Astrocyte of the cerebellum (primary cell): ENCODE results near the gene TRAPPC11.

Experiments used
- DNase-seq: peaks from one replicate; pipeline ENCODE4 v3.0.0-alpha.2; 2011; ENCODE audit warnings: low read depth
- H3K4me3 ChIP-seq: 2 replicates; pipeline ENCODE4 v1.5.1; 2011; ENCODE audit warnings: mild to moderate bottlenecking, low read depth, low read length, moderate library complexity
- in situ Hi-C: cut with HindIII; loops from 2 replicates; pipeline ENCODE4 v1.10.0; 2017; ENCODE audit warnings: low sequenced_read_pairs
- TF ChIP-seq, protein P1 (sequence below): IDR thresholded peaks from 2 replicates; pipeline ENCODE4 v1.5.1; 2012; ENCODE audit warnings: low read length, low read depth, moderate library complexity, mild to moderate bottlenecking; ENCODE audit errors: missing control alignments

The TRAPPC11 gene

DNA sequence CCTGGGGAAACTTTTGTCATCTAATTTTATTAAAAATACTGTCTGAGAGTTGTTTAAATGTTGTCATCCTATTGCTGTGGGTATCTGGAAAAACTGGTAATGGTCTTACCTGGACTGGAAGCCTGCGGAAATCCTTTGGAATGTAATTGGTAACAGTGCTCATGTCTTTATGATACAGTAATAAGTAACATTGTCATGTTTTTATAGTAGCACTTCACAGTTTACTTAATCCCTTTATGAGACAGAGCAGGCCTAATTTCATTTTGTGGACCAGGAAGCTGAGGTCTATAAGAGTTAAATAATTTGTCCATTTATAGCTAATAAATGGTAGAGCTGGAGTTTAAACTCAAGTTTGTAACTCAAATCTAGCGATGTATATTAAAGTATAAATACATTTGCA is 88.3 kb downstream of the TRAPPC11 start:
- in situ Hi-C loops = no loop called here
- no peak for DNase-seq
- H3K4me3 ChIP-seq = no peak overlapping the region
- TF ChIP-seq, protein P1, sequence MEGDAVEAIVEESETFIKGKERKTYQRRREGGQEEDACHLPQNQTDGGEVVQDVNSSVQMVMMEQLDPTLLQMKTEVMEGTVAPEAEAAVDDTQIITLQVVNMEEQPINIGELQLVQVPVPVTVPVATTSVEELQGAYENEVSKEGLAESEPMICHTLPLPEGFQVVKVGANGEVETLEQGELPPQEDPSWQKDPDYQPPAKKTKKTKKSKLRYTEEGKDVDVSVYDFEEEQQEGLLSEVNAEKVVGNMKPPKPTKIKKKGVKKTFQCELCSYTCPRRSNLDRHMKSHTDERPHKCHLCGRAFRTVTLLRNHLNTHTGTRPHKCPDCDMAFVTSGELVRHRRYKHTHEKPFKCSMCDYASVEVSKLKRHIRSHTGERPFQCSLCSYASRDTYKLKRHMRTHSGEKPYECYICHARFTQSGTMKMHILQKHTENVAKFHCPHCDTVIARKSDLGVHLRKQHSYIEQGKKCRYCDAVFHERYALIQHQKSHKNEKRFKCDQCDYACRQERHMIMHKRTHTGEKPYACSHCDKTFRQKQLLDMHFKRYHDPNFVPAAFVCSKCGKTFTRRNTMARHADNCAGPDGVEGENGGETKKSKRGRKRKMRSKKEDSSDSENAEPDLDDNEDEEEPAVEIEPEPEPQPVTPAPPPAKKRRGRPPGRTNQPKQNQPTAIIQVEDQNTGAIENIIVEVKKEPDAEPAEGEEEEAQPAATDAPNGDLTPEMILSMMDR = no peak

DNA sequence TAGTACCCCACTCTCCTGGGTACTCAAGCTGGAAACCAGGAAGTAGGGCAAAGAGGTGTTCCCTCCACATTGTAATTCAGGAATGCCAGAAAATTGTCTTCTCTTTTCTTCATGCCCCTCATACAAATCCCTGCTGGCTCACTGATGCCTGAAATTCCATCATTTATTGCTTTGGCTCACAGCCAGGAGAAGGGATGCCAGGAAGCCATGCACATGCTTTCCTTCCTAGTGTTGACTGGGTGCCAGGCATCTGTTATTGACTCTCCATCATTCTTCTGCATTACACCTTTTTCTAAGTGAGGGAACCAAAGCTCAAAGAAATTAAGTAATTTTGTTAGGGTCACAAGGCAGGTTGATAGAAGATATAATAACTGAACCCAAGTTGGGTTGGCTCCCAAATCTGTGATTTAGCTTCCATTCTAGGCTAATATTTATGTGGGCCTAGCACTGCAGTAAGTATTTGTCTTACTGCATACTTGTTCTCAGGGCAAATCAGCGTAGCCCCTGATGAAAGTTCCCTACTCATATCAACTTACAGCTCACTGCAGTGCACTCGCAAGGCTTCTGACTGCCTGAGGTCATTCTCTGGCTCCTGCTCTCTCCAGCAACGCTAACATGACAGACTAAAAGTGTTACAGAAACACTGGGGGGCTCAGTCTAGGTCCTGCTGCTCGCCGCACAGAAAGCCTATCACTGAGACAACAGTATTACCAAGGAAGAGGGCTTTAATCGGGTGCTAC is 89.0 kb downstream of the TRAPPC11 start:
- TF ChIP-seq, protein P1 = no peak
- no peak for DNase-seq
- H3K4me3 ChIP-seq = no peak overlapping the region
- in situ Hi-C loops = no loop called here

DNA sequence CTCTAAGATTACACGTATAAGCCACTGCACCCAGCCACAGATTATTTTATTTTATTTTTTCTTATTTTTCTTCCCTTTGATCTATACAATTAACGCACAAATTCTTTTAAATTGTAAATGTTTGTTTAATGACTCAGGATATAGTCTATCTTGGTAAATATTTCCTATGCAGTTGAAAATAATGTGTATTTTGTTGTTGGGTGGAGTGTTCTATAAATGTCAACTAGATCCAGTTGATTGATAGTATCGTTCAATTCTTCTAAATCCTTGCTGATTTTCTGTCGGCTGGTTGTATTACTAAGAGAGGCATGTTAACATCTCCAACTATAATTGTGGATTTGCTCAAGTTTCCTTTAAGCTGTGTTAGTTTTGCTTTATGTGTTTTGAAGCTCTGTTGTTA is 92.0 kb downstream of the TRAPPC11 start:
- in situ Hi-C loops = no loop called here
- no peak overlapping the region for H3K4me3 ChIP-seq
- DNase-seq = no peak
- TF ChIP-seq, protein P1 = no peak

DNA sequence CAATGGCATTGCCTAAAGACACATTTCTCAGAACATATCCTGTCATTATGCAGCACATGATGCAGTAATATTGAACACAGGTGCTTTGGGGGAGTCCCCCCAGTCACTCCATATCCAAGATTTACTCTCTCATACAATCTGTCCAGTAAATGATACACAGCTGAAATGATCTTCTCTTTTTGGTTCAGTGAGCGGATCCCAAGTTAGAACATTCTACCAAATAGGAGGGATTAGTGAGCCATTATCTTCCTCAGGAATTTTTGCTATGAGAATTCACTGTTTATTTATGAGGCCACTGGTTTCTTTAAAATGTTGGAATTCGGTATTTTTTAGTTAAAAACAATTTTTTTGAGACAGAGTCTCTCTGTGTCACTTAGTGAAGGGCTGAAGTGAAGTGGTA is 96.5 kb downstream of the TRAPPC11 start:
- in situ Hi-C loops = no loop called here
- TF ChIP-seq, protein P1 = no peak
- DNase-seq = no peak
- no peak overlapping the region for H3K4me3 ChIP-seq

DNA sequence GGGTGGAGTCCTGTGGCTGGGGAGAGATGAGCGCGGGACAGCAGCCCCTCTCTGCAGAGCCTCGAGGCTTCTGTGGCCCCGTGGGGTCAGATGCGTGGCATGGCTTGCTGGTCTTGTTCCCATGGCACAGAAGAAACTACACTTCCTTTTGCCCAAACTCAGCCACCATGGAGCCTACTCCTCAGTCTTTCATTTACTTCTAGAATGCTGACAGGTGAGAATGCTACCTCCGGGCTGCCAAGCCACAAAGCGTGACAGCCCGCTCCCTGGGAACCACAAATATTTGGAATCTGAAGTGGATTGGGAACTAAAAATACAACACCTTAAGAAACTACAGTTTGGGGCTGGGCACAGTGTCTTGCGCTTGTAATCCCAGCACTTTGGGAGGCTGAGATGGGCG is 98.0 kb downstream of the TRAPPC11 start:
- in situ Hi-C loops = no loop called here
- TF ChIP-seq, protein P1 = no peak
- H3K4me3 ChIP-seq = no peak overlapping the region
- DNase-seq = peak; percentile 12

DNA sequence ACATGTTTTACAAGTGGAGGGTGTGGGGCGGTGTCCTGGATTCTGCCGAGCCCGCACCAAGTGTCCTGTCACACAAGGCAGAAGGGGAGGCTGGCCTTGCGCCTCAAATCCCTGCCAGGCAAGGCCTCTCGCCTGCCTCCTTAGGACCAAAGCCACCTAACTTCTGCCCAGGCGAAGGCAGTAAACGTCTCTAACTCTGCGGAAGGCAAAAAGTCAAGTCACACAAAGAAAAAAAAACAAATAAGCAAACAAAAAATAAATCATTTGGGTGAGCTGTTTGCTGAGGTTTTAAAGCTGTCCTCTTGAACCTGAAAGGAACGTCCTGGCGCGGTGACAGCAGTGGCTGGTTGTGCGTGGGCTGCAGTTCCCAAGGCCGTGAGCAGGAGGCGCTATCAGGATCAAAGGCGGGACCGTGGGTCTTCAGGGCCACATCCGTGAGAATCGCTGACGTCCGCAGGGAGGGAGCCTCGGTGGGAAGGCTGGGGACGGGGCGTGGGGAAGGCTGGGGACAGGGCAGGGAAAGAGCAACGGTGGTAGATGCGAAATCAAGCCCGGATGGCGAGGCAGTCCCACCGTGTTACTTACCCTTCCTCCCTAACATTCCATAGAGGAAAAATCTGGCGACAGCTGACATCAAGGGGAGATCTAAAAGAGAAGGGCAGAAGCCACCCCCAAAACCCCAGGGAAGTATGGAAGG is 99.1 kb downstream of the TRAPPC11 start:
- no peak overlapping the region for H3K4me3 ChIP-seq
- in situ Hi-C loops = no loop called here
- no peak for DNase-seq
- TF ChIP-seq, protein P1 = peak; percentile 21
